ENCODE data around the gene GARRE1. TPM values are rescaled to one million over a fixed set of nuclear protein-coding genes. Genes with fewer than 3 reads are reported as not detected.
"Not testable (repeated sequence)": the region's sequence is repeated elsewhere in the genome, so short reads cannot be mapped to it uniquely, and the experiment has no call there.

Gene GARRE1
- total RNA-seq, 4 donors from 2014 or later: 14.3 to 30.3 (median 21.9) TPM

DNA sequence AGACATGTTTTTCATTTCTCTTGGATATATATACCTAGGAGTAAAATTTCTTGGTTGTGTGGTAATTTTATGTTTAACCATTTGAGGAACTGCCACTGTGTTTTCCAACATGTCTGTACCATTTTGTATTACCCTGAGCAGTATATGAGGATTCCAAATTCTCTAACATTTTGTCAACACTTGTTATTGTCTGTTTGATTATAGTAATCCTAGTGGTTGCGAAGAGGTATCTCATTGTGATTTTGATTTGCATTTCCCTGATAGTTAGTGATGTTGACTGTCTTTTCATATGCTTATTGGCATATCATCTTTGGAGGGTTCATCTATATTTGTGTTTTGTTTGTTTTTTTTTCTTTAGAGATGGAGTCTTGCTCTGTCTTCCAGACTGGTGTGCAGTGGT is 21.4 kb downstream of the GARRE1 start:
- ATAC-seq: no peak
- Histone ChIP-seq H3K27ac (no peak overlapping the region), H3K36me3 (no peaks in the 10 kb centered on the region), H3K9me3 (no peaks in the 10 kb centered on the region), H3K4me1 (peaks cover 0 to 30% (median 0%) of the 10 kb centered on the region in 3 donors), H3K27me3 (no peaks in the 10 kb centered on the region), H3K4me3 (no peak overlapping the region)
- 100% methylated on average over 1 of the region's 1 CpG for WGBS, 2 donors (ENCODE audit: low coverage in 1 of 2)
- TF ChIP-seq EP300 (IDR thresholded peaks at IDR 0.05) (no peak), CTCF (IDR thresholded peaks at IDR 0.05) (no peak), POLR2A (IDR thresholded peaks at IDR 0.05) (no peak), POLR2AphosphoS5 (IDR thresholded peaks at IDR 0.05) (no peak)

DNA sequence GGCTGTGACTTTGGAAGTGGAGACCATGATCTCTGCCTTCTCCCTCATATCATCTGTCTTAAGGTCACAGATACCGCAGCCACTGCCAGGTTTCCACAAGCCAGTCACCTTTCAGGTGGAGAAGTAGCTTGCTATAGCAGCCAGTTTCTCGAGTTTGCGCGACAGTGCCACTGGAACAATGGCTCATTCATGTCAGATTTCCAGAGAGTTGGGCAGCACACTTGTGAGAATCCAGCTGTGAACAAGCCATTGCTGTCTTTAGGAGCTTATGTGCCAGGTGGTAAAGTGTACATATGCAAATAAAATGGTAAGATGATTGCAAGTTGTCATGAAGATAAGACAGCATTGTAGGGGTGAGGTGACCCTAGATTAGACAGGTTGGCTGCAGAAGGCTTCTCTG is 22.3 kb downstream of the GARRE1 start:
- H3K9me3 ChIP-seq: no peaks in the 10 kb centered on the region
- TF ChIP-seq POLR2A (IDR thresholded peaks at IDR 0.05): no peak
- no peak for TF ChIP-seq EP300 (IDR thresholded peaks at IDR 0.05)
- no peak for TF ChIP-seq POLR2AphosphoS5 (IDR thresholded peaks at IDR 0.05)
- no peak for TF ChIP-seq CTCF (IDR thresholded peaks at IDR 0.05)
- H3K27ac ChIP-seq: no peak overlapping the region
- no peak for ATAC-seq
- no peaks in the 10 kb centered on the region for H3K27me3 ChIP-seq
- peaks cover 0 to 21% (median 0%) of the 10 kb centered on the region in 3 donors for H3K4me1 ChIP-seq
- H3K36me3 ChIP-seq: peaks cover 0 to 8% of the 10 kb centered on the region in 2 donors
- WGBS, 2 donors (ENCODE audit: low coverage in 1 of 2): 71% methylated on average over 4 of the region's 4 CpGs; no CpG with 5 or more reads in 1 of the 2 donors
- H3K4me3 ChIP-seq: no peak overlapping the region

DNA sequence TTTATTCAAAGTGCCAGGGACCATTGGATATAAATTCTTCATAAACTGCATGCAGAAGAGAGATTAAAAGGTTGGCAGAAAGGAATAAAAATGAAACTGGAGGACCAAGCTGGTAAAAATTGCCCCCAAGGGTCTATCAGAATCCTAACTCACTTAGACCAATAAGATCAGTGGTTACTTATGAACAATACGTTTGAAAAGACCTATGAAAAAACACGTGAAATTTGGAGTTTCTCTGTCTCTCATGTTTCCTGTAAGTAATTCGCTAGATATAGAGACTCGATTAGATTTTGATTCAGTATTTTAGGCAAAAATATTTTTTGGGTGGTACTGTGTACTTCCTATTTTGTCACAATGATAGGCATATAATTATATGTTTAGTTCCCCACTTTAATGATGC is 22.9 kb downstream of the GARRE1 start:
- no peaks in the 10 kb centered on the region for H3K27me3 ChIP-seq
- no peak overlapping the region for H3K4me3 ChIP-seq
- TF ChIP-seq POLR2A (IDR thresholded peaks at IDR 0.05) (no peak), POLR2AphosphoS5 (IDR thresholded peaks at IDR 0.05) (no peak), EP300 (IDR thresholded peaks at IDR 0.05) (no peak), CTCF (IDR thresholded peaks at IDR 0.05) (no peak)
- no peaks in the 10 kb centered on the region for H3K9me3 ChIP-seq
- H3K27ac ChIP-seq: no peak overlapping the region
- H3K4me1 ChIP-seq: peaks cover 0 to 21% (median 0%) of the 10 kb centered on the region in 3 donors
- 50 to 64% methylated on average over 4 of the region's 4 CpGs for WGBS, 2 donors (ENCODE audit: low coverage in 1 of 2)
- ATAC-seq: no peak
- H3K36me3 ChIP-seq: peaks cover 0 to 9% of the 10 kb centered on the region in 2 donors

GRCh38 chr19:34278783-34279182 is 24.4 kb downstream of the GARRE1 start:
- Histone ChIP-seq H3K4me1 (peaks cover 0 to 31% (median 0%) of the 10 kb centered on the region in 3 donors), H3K9me3 (no peaks in the 10 kb centered on the region), H3K4me3 (no peak overlapping the region), H3K27ac (no peak overlapping the region), H3K36me3 (peaks cover 0 to 9% of the 10 kb centered on the region in 2 donors), H3K27me3 (no peaks in the 10 kb centered on the region)
- 93 to 97% methylated on average over 4 of the region's 4 CpGs for WGBS, 2 donors (ENCODE audit: low coverage in 1 of 2)
- no peak for TF ChIP-seq POLR2AphosphoS5 (IDR thresholded peaks at IDR 0.05)
- no peak for ATAC-seq

- WGBS, 2 donors (ENCODE audit: low coverage in 1 of 2): 100% methylated on average over 1 to 2 of the region's 2 CpGs
- not testable (repeated sequence) for ATAC-seq
Measured at GRCh38 chr19:34281444-34281843, 27.1 kb downstream of the GARRE1 start.

DNA sequence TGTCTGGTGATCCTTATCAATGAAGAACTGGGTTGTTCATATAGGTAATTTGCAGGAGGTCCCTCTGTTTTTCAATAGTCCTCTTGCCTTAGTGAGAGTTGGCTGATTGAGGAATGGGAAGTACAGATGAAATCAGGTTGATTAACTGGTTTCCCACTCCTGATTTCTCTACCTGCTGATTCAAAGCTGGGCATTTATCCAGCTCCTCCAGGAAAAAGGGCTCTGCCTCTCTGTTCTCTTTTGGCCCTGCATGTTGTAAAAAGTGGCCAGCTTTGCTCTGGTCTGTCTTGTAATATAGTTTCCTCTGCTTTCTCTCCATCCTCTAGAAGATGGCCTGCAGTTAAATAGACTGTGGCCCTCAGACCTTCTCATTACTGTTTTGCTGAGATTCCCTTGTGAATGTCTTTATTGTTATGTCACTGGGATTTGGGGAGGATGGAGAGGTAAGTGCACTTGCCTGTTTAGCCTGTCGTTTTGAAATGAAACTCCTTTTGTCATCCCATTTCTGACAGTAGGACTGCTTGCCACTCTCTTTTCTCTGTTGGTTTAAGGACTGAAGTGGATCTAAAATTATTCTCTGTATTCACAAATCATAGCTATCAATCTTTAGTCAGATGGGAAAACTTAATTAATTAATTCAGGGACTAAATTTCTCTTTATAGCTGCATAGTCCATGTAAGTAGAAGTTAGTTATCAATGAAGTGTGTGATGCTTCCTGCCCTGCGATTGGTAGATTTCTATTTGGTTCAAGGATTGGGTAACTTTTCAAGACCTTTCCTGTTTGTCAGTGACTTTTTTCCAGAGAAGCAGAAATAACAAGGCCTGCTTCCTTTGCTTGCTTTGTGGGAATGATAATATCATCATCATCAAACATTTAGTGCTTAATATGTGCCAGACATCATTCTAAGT is 28.5 kb downstream of the GARRE1 start:
- Histone ChIP-seq H3K9me3 (no peaks in the 10 kb centered on the region), H3K27me3 (no peaks in the 10 kb centered on the region), H3K4me1 (peaks cover 0 to 10% (median 0%) of the 10 kb centered on the region in 3 donors), H3K27ac (no peak overlapping the region), H3K36me3 (peaks cover 0 to 9% of the 10 kb centered on the region in 2 donors), H3K4me3 (no peak overlapping the region)
- no peak for TF ChIP-seq EP300 (IDR thresholded peaks at IDR 0.05)
- TF ChIP-seq POLR2AphosphoS5 (IDR thresholded peaks at IDR 0.05): no peak
- no peak for TF ChIP-seq POLR2A (IDR thresholded peaks at IDR 0.05)
- TF ChIP-seq CTCF (IDR thresholded peaks at IDR 0.05): no peak
- WGBS, 2 donors (ENCODE audit: low coverage in 1 of 2): 46 to 77% methylated on average over 2 of the region's 2 CpGs
- ATAC-seq: no peak

More at GRCh38 chr19:34281444-34281843, 27.1 kb downstream of the GARRE1 start:
- not testable (repeated sequence) for H3K27me3 ChIP-seq, H3K9me3 ChIP-seq, H3K36me3 ChIP-seq, H3K4me3 ChIP-seq, H3K27ac ChIP-seq
- H3K4me1 ChIP-seq: peaks cover 0 to 18% (median 0%) of the 10 kb centered on the region in 3 donors
